Measurements from ENCODE around the gene IL17REL. TPM values are rescaled to one million over a fixed set of nuclear protein-coding genes. Genes with fewer than 3 reads are reported as not detected.

The IL17REL gene
- total RNA-seq, result not detected

GRCh38 chr22:50012211-50013181 lies at the start of gene IL17REL:
Gene IL17REL (minus strand): TSS chr22:50012765. CDS start chr22:50012646, 119 bp downstream.
- TF ChIP-seq POLR2A (IDR thresholded peaks at IDR 0.05), result no peak
- no peak for TF ChIP-seq CTCF (IDR thresholded peaks at IDR 0.05)
- Histone ChIP-seq H3K36me3 (no peaks in the 10 kb centered on the region), H3K4me3 (no peak within 1 kb of the TSS), H3K27me3 (peaks cover 23 to 93% (median 44%) of the 10 kb centered on the region in 4 donors), H3K9me3 (no peaks in the 10 kb centered on the region), H3K4me1 (peaks cover 14 to 32% (median 19%) of the 10 kb centered on the region in 3 donors), H3K27ac (no peak within 1 kb of the TSS)
- intact Hi-C loops (cut with DNase I), result no loop called here
- WGBS, 2 donors, result 59 to 75% methylated on average over 4 to 16 of the region's 29 CpGs
- no peak for DNase-seq

GRCh38 chr22:50061824-50062355 lies 49.3 kb upstream of the IL17REL start:
- Histone ChIP-seq H3K27me3 (peaks cover 8 to 78% (median 11%) of the 10 kb centered on the region in 4 donors), H3K4me1 (peaks cover 7 to 18% (median 9%) of the 10 kb centered on the region in 3 donors), H3K36me3 (no peaks in the 10 kb centered on the region), H3K9me3 (no peaks in the 10 kb centered on the region), H3K27ac (no peak overlapping the region), H3K4me3 (no peak overlapping the region)
- whole genome bisulfite sequencing, 2 donors, result 57 to 90% methylated on average over 3 to 4 of the region's 17 CpGs
- TF ChIP-seq CTCF (IDR thresholded peaks at IDR 0.05) (no peak), POLR2A (IDR thresholded peaks at IDR 0.05) (no peak)
- no peak for DNase-seq
- intact Hi-C loops (cut with DNase I), result no loop called here

DNA sequence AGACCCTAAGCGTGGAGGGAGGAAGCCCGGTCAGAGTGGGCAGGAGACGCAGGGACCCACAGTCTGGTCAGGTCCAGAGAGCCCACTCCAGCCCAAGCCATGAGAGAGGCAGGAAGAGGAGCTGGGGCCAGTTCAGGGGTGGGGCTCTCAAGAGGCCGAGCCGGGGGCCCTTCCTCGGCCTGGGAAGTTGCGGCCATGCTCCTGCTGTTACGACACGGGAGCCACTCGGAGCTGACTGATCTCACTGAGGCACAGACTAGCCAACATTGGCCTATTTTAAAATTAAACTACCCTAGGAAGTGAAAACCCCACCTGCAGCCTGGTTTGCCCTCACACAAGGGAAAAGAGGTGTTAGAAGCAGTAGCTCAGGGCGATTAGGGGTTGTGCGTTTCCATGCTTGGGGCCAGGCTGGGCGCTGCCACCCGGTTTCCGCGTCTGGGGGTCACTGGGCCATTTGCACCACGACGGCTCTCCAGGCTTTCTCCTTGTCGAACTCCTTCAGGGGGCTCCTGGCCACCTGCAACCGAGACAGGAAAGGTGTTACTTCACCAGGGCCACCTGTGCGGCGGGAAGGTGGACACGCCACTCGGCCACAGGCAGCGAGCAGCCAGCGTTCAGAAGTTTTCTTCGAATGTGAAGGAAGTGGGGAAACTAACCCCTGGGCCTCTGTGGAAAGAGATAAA lies 48.7 kb upstream of the IL17REL start:
- no peak overlapping the region for H3K4me3 ChIP-seq
- H3K36me3 ChIP-seq, result no peaks in the 10 kb centered on the region
- 69 to 77% methylated on average over 5 to 27 of the region's 27 CpGs for WGBS, 2 donors
- peaks cover 7 to 18% (median 9%) of the 10 kb centered on the region in 3 donors for H3K4me1 ChIP-seq
- no peak for DNase-seq
- H3K27ac ChIP-seq, result no peak overlapping the region
- H3K27me3 ChIP-seq, result peaks cover 8 to 84% (median 11%) of the 10 kb centered on the region in 4 donors
- intact Hi-C loops (cut with DNase I), result no loop called here
- no peaks in the 10 kb centered on the region for H3K9me3 ChIP-seq
- TF ChIP-seq POLR2A (IDR thresholded peaks at IDR 0.05) (no peak), CTCF (IDR thresholded peaks at IDR 0.05) (no peak)

DNA sequence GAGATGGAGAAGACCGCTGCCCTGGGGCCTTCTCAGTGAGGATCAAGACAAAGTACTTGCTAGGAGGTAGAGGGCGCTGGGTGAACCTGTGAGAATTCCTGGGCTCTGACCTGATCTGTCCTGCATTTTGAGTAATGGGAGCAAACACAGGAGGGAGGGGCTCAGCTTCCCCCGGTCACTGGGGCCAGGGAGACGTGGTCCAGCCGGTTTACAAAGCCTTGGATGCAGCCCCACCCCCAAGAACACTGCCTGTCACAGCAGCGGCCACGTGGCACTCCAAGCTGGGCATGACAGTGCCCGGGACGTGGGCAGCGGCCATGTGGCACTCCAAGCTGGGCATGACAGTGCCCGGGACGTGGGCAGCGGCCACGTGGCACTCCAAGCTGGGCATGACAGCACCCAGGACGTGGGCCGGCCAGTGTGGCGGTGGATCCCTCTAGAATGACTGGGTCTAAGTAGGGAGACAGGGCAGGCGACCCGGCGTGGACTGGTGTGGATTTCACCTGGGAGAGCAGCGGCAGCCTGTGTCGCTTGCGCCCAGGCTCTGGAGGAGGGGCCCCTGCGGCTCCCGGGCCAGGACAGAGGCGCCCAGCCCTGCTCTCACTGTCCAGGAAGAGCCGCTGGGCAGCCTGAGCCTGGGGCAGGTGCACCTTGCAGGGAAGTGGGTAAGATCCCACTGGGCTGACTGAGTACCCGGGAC lies 48.0 kb upstream of the IL17REL start:
- H3K4me1 ChIP-seq, result peaks cover 7 to 18% (median 9%) of the 10 kb centered on the region in 3 donors
- TF ChIP-seq CTCF (IDR thresholded peaks at IDR 0.05), result no peak
- TF ChIP-seq POLR2A (IDR thresholded peaks at IDR 0.05), result no peak
- H3K27ac ChIP-seq, result no peak overlapping the region
- peaks cover 8 to 91% (median 11%) of the 10 kb centered on the region in 4 donors for H3K27me3 ChIP-seq
- H3K36me3 ChIP-seq, result no peaks in the 10 kb centered on the region
- H3K4me3 ChIP-seq, result no peak overlapping the region
- no peaks in the 10 kb centered on the region for H3K9me3 ChIP-seq
- 18 to 53% methylated on average over 3 to 6 of the region's 28 CpGs for WGBS, 2 donors
- DNase-seq, result no peak
- intact Hi-C loops (cut with DNase I), result no loop called here
